ENCODE results near the gene CDH11.

- TF ChIP-seq, protein P1, sequence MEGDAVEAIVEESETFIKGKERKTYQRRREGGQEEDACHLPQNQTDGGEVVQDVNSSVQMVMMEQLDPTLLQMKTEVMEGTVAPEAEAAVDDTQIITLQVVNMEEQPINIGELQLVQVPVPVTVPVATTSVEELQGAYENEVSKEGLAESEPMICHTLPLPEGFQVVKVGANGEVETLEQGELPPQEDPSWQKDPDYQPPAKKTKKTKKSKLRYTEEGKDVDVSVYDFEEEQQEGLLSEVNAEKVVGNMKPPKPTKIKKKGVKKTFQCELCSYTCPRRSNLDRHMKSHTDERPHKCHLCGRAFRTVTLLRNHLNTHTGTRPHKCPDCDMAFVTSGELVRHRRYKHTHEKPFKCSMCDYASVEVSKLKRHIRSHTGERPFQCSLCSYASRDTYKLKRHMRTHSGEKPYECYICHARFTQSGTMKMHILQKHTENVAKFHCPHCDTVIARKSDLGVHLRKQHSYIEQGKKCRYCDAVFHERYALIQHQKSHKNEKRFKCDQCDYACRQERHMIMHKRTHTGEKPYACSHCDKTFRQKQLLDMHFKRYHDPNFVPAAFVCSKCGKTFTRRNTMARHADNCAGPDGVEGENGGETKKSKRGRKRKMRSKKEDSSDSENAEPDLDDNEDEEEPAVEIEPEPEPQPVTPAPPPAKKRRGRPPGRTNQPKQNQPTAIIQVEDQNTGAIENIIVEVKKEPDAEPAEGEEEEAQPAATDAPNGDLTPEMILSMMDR (IDR thresholded peaks at IDR 0.05), result no peak
- TF ChIP-seq EP300 (IDR thresholded peaks at IDR 0.05) (no peak), POLR2A (IDR thresholded peaks at IDR 0.05) (no peak)
Observed at GRCh38 chr16:65044873-65045272, 77.0 kb downstream of the CDH11 start.

Measured in stomach (tissue), 4 donors.